ENCODE data around the gene INPP5E. TPM values are rescaled to one million over a fixed set of nuclear protein-coding genes. Genes with fewer than 3 reads are reported as not detected.

Gene INPP5E
- total and polyA plus RNA-seq, 2 experiments from 2014 or later, result 5.0 to 8.1 TPM

- H2AFZ ChIP-seq, result no peak overlapping the region
- no peak overlapping the region for H3K27ac ChIP-seq
- no peaks in the 10 kb centered on the region for H3K4me1 ChIP-seq (ENCODE audit: insufficient read depth)
- no peak overlapping the region for H3K4me2 ChIP-seq (ENCODE audit: unreplicated experiment)
- no peak for TF ChIP-seq EZH2phosphoT487 (IDR thresholded peaks at IDR 0.05; ENCODE audit: insufficient read depth, low read depth)
- no peak for TF ChIP-seq EZH2 (IDR thresholded peaks at IDR 0.05; ENCODE audit: insufficient read depth, poor library complexity, severe bottlenecking)
- DNase-seq, result no peak
- H3K36me3 ChIP-seq (ENCODE audit: low read depth), result peaks cover 74% of the 10 kb centered on the region
- H3K4me3 ChIP-seq, result no peak overlapping the region
- no peaks in the 10 kb centered on the region for H3K27me3 ChIP-seq (replicated peaks; ENCODE audit: insufficient read depth)
- 95 to 97% methylated on average over 19 of the region's 19 CpGs for WGBS, 2 experiments (ENCODE audit: low coverage in 1 of 2, low lambda C conversion rate in 2 of 2, missing lambda C conversion rate in 2 of 2)
- H3K79me2 ChIP-seq (ENCODE audit: insufficient read depth), result peaks cover 100% of the 10 kb centered on the region
- H3K9me3 ChIP-seq (ENCODE audit: low read depth), result no peaks in the 10 kb centered on the region
- no peaks in the 10 kb centered on the region for H3F3A ChIP-seq (ENCODE audit: insufficient read depth)
- in situ Hi-C loops (cut with MboI), result no loop called here
- H4K20me1 ChIP-seq (ENCODE audit: insufficient read depth), result no peaks in the 10 kb centered on the region
- no peaks in the 10 kb centered on the region for H3K9me2 ChIP-seq (ENCODE audit: insufficient read depth)
- H3K9ac ChIP-seq, result no peak overlapping the region
Measured at GRCh38 chr9:136471802-136472487, 32.3 kb upstream of the INPP5E start.

- in situ Hi-C loops (cut with MboI), result no loop called here
- no peaks in the 10 kb centered on the region for H4K20me1 ChIP-seq (ENCODE audit: insufficient read depth)
- 94 to 98% methylated on average over 12 of the region's 12 CpGs for WGBS, 2 experiments (ENCODE audit: low coverage in 1 of 2, low lambda C conversion rate in 2 of 2, missing lambda C conversion rate in 2 of 2)
Measured at GRCh38 chr9:136470792-136471469, 31.3 kb upstream of the INPP5E start.

DNA sequence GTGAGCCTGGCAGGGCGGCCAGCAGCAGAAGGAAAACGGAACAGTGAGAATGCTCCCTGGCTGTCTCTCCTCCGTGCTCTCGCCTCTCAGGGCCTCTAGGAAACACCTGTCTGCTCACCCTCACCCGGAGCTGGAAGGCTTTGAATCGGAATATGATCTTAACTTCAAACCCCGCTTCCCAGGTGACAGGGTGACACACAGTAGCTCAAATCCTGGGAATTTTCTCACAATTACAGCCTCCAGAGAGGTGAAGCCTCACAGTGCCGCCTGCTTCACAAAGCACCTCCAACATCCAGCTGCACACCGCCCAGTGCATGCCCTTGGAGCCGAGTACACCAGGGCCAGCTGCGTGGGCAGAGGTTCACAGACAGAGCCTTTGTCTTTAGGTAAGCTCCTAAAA, 30.7 kb upstream of the INPP5E start:
- Histone ChIP-seq H3K9me3 (ENCODE audit: low read depth) (no peaks in the 10 kb centered on the region), H3K4me1 (ENCODE audit: insufficient read depth) (no peaks in the 10 kb centered on the region), H3K36me3 (ENCODE audit: low read depth) (peaks cover 75% of the 10 kb centered on the region), H3K4me2 (ENCODE audit: unreplicated experiment) (no peak overlapping the region), H3K79me2 (ENCODE audit: insufficient read depth) (peaks cover 99% of the 10 kb centered on the region), H3K27me3 (replicated peaks; ENCODE audit: insufficient read depth) (no peaks in the 10 kb centered on the region), H2AFZ (no peak overlapping the region), H3F3A (ENCODE audit: insufficient read depth) (no peaks in the 10 kb centered on the region), H3K27ac (no peak overlapping the region), H4K20me1 (ENCODE audit: insufficient read depth) (no peaks in the 10 kb centered on the region), H3K4me3 (no peak overlapping the region), H3K9me2 (ENCODE audit: insufficient read depth) (no peaks in the 10 kb centered on the region), H3K9ac (no peak overlapping the region)
- 92% methylated on average over 10 to 11 of the region's 11 CpGs for WGBS, 2 experiments (ENCODE audit: low coverage in 1 of 2, low lambda C conversion rate in 2 of 2, missing lambda C conversion rate in 2 of 2)
- no peak for TF ChIP-seq EZH2phosphoT487 (IDR thresholded peaks at IDR 0.05; ENCODE audit: insufficient read depth, low read depth)
- no peak for TF ChIP-seq EZH2 (IDR thresholded peaks at IDR 0.05; ENCODE audit: insufficient read depth, poor library complexity, severe bottlenecking)
- no peak for DNase-seq
- in situ Hi-C loops (cut with MboI), result no loop called here

More at GRCh38 chr9:136470792-136471469, 31.3 kb upstream of the INPP5E start:
- H3K4me1 ChIP-seq (ENCODE audit: insufficient read depth), result no peaks in the 10 kb centered on the region
- no peaks in the 10 kb centered on the region for H3K9me2 ChIP-seq (ENCODE audit: insufficient read depth)
- peaks cover 100% of the 10 kb centered on the region for H3K79me2 ChIP-seq (ENCODE audit: insufficient read depth)
- H3K9ac ChIP-seq, result no peak overlapping the region
- no peaks in the 10 kb centered on the region for H3F3A ChIP-seq (ENCODE audit: insufficient read depth)
- no peaks in the 10 kb centered on the region for H3K27me3 ChIP-seq (replicated peaks; ENCODE audit: insufficient read depth)
- no peak overlapping the region for H3K4me3 ChIP-seq
- no peaks in the 10 kb centered on the region for H3K9me3 ChIP-seq (ENCODE audit: low read depth)
- DNase-seq, result no peak
- no peak overlapping the region for H3K27ac ChIP-seq
- H3K4me2 ChIP-seq (ENCODE audit: unreplicated experiment), result no peak overlapping the region
- TF ChIP-seq EZH2phosphoT487 (IDR thresholded peaks at IDR 0.05; ENCODE audit: insufficient read depth, low read depth) (no peak), EZH2 (IDR thresholded peaks at IDR 0.05; ENCODE audit: insufficient read depth, poor library complexity, severe bottlenecking) (no peak)
- peaks cover 75% of the 10 kb centered on the region for H3K36me3 ChIP-seq (ENCODE audit: low read depth)
- H2AFZ ChIP-seq, result no peak overlapping the region

DNA sequence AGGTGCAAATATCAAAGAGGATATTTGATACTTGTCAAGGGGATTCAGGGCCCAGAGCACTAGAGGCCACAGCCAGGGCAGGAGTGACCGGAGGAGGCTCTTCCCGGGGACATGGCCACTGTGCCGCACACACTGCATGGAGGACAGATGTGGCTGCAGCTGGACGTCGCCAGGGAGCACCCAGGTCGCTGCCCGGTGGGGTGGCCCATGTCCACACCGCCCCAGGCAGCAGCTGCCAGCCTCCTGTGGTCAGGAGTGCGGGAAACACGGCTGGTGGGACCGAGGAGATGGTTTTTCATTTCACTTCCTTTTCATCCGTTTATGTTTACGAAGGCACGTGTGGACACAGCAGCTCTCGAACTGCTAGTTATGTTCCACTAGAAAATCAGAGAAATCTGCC, 28.1 kb upstream of the INPP5E start:
- no peak overlapping the region for H3K4me3 ChIP-seq
- H3K4me1 ChIP-seq (ENCODE audit: insufficient read depth), result no peaks in the 10 kb centered on the region
- DNase-seq, result no peak
- H3K4me2 ChIP-seq (ENCODE audit: unreplicated experiment), result no peak overlapping the region
- no peak overlapping the region for H3K27ac ChIP-seq
- H3K79me2 ChIP-seq (ENCODE audit: insufficient read depth), result peaks cover 99% of the 10 kb centered on the region
- 79 to 81% methylated on average over 15 of the region's 15 CpGs for WGBS, 2 experiments (ENCODE audit: low coverage in 1 of 2, low lambda C conversion rate in 2 of 2, missing lambda C conversion rate in 2 of 2)
- no peaks in the 10 kb centered on the region for H4K20me1 ChIP-seq (ENCODE audit: insufficient read depth)
- H2AFZ ChIP-seq, result no peak overlapping the region
- peaks cover 68% of the 10 kb centered on the region for H3K36me3 ChIP-seq (ENCODE audit: low read depth)
- H3K27me3 ChIP-seq (replicated peaks; ENCODE audit: insufficient read depth), result no peaks in the 10 kb centered on the region
- TF ChIP-seq EZH2phosphoT487 (IDR thresholded peaks at IDR 0.05; ENCODE audit: insufficient read depth, low read depth), result no peak
- TF ChIP-seq EZH2 (IDR thresholded peaks at IDR 0.05; ENCODE audit: insufficient read depth, poor library complexity, severe bottlenecking), result no peak
- H3K9me3 ChIP-seq (ENCODE audit: low read depth), result no peaks in the 10 kb centered on the region
- in situ Hi-C loops (cut with MboI), result no loop called here
- no peaks in the 10 kb centered on the region for H3K9me2 ChIP-seq (ENCODE audit: insufficient read depth)
- no peaks in the 10 kb centered on the region for H3F3A ChIP-seq (ENCODE audit: insufficient read depth)
- no peak overlapping the region for H3K9ac ChIP-seq

Measured in GM23248 (cell line).